HG03378 (cell line): ENCODE results near the gene DGCR2.
"Not testable (repeated sequence)": the region's sequence is repeated elsewhere in the genome, so short reads cannot be mapped to it uniquely, and the experiment has no call there.

Experiments used
- ATAC-seq: cut with Tn5 transposase; IDR thresholded peaks from one replicate; pipeline ENCODE4 v1.9.1; 2021; ENCODE audit warnings: mild to moderate bottlenecking, moderate library complexity; ENCODE audit not compliant: unreplicated experiment

The DGCR2 gene

DNA sequence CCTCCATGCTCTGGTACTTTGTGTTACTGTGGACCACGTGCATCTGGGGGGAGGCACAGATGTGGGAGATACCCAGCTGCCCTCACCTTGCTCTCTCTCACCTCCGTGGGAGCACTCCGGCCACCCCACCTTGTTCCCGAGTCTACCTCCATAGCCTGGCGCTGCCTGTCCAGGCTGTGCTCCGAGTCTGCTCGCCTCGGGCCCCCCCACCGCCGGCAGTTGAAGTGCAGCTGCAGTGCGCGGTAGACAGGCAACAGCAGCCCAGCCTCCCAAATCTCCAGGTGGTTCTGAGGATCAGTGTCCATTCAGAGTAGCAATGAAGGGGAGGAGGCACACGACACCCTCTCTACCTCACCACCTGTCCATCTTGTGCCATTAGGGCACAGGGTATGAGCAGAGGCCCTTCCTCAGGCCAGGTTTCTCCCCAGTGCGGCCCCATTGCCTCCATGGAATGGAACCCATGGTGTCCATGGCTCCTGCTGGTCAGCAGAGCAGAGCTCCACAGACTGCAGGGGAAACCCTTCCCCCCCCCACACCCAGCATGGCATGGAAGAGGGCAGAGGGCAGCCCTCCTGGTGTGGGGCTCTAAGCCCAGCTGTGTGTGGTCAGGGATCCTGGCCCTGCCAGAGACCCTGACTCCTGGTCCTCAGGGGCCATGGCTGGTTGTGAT lies 89.2 kb downstream of the DGCR2 start:
- not testable (repeated sequence) for ATAC-seq

DNA sequence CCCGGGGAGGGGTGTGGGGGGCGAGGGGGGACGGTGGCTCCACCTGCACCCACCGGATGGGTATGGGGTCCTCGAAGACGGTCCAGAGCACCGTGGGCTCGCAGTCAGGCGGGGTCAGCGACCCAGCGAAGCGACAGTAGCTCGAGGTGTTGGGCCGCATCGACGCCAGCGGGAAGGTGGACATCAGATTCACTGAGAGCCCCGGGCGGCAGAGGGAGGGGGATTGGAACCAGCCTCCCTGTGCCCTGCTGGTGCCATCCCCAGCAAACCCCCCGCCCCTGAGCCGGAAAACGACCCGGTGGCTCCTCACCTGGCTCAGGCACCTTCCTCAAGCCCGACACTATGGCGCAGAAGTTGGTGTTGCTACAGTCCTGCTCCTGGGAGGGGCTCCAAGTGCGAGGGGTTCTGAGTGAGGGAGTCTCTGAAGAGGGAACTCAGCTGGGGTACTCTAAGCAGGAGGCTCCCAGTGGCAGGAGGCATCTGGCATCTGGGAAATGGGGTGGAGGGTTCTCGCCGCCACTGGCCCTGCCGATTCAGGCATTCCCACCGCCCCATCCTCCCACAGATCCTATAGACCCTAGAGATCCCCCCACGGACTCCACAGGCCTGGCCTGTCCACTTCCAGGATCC lies 89.9 kb downstream of the DGCR2 start:
- not testable (repeated sequence) for ATAC-seq

DNA sequence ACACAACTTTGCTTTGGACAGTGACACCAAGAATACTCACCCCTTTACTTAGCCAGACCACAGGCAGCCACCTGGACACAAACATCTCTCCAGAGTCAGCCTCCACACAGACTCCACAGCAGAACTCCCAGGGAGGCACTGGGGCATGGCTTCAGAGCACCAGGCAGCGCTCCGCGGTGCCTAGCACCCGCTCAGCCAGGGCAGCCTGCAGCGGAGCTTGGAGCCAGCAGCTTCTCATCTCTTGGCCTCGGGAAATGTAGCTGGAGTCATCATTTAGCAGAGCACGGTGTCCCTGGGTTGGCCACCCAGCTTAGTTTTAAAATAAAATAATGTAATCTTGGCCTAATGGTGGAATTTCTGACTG lies 91.3 kb downstream of the DGCR2 start:
- ATAC-seq = not testable (repeated sequence)

DNA sequence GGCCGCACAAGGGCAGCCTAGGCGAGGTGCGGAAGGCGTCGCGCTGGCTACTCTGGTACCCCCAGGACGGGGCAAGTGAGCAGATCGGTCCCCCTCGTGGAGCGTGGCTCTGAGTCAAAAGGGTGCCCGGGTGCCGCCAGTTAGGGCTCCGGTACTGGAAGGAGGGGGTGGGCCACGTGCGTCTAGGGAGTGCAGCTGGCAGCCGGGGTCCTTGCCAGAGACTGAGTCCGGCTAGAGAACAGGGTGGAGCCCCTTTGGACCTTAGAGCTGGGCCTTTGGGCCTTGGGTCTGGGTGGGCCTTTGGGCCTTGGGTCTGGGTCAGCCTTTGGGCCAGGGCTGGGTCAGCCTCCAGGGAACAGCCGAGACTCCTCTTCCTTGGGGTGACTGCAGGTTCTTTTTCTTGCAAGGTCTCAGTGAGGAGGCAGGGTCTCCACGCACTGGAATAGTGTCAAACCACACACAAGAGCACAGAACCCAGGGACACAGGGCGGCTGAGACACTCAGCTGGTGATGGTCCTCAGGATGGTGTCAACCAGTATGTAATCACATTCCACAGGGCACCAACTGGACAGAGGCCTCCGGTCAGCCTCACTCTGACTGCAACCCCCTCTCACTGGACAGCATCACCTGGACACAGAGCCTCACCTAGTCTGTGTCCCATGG lies 91.9 kb downstream of the DGCR2 start:
- not testable (repeated sequence) for ATAC-seq

DNA sequence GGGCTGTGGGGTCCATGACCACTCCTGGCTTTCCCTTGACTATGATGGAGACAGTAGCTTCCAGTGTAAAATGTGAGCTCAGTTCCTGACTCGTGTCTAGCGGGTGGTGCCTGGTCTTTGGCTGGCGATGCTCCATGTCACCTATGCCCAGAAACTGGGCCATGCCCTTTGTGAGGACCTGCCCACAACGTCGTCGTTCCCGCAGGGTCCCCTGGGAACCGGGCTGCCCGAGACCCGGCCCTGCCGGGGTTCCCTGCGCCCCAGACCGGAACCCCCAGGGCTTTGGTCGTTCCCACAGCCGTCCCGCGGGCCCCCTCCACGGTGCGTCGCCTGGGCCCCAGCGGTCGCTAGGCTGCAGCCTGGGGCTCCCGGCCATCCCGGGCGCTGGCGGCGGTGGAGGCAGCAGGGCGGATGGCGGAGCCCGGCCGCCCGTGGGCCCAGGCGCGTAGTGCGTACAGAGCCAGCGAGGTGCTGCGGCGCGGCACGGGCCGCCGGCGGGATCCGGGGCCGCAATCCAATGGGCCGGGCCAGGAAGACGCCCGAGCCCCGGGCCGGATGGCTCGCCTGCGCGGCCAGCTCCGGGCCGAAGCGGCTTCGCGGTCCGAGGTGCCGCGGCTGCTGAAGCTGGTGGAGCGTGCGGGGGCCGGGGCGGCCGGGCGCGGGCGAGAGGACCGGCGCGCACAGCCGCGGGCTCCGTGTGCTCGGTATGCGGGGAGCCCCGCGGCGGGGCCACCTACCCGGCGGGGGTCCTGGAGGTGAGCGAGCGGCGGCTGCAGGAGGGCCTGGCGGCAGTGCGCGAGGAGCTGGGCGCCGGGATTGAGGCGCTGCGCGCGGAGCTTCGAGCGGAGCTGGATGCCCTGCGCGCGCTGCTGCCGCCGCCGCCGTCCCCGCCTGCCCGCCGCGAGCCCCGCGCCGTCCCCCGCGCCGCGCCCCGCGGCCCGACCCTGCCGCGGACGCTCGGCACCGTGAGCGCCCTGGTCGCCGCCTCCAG lies 92.8 kb downstream of the DGCR2 start:
- not testable (repeated sequence) for ATAC-seq

DNA sequence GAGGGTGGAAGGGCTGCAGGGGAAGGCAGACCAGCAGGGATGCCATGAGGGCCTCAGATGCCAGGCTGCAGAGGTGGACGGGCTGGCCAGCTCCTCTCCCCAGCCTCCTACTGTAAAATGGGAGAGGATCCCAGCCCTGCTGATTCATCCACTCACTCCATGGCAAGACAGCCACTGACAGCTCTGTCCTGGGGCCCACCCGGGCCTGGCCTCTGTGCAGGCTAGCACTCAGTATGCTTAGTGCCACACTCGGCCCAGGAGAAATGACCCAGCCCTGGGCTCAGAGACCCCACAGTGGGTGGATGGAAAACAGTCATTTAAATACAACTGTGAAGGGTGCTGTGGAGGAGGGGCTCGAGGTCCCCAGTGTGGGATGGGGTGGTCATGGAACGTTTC lies 94.2 kb downstream of the DGCR2 start:
- ATAC-seq = not testable (repeated sequence)

GRCh38 chr22:19027371-19028059 lies 94.7 kb downstream of the DGCR2 start:
- not testable (repeated sequence) for ATAC-seq

DNA sequence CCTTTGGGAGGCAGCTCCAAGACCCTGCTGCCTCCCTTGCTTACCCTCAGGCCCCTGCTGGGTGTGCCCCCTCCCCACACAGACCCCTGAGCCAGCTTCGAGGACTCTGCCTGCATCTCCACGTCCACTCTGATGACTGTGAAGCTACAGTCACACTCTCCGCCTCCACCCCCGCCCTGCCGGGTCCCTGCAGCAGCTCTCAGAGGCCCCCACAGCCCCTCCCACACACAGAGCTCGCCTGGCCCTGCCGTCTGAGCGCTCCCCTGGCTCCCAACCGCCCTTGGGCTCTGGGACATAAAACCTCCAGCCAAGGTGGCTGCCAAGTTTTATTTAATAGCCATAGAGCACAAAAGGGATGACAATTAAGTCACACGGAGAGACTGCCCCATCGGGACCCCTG lies 96.1 kb downstream of the DGCR2 start:
- not testable (repeated sequence) for ATAC-seq

DNA sequence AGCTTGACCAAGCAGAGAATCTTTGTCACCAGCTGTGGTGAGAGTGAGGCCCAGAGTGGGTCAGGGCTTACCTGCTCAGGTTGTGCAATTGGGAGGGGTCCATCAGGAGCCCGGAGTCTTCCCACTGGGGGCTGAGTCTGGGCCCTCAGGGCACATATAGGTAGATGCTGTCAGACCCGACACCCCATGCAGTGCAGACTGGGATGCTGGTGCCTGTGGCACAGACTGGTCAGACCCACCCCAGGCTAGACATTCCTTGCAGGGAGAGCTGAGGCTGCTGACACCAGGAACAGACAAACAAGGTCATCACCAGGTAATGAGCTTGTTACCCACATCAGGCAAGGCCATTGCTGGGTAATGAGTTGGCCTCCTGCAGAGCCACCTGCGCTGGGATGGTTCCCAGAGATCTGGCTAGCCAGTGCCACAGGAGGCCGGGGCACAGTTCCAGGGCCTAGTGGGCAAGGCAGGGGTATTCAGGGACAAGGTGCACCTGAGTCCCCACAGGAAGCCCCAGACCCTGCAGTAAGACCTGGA lies 97.2 kb downstream of the DGCR2 start:
- ATAC-seq = not testable (repeated sequence)

GRCh38 chr22:19023931-19024330 lies 98.3 kb downstream of the DGCR2 start:
- ATAC-seq = not testable (repeated sequence)

- no peak for ATAC-seq
Observed at GRCh38 chr22:19022755-19023154, 99.5 kb downstream of the DGCR2 start.

DNA sequence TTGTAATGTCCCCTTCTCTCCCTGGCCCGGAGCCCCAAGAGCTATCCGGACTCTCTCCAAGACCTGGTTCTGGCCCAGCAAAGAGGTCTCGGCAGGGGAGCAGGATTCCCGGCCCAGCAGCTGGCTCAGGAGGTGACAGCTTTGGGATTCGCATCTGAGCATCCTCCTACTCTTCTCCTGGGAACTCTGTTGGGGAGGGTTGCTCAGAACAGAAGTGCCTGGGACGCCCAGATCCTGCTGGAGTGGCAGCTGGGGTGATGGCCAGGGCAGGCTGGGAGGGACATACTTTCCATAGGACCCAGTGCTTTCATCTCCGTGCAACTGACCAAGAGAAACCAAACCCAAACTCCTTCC lies 102.6 kb downstream of the DGCR2 start:
- no peak for ATAC-seq

DNA sequence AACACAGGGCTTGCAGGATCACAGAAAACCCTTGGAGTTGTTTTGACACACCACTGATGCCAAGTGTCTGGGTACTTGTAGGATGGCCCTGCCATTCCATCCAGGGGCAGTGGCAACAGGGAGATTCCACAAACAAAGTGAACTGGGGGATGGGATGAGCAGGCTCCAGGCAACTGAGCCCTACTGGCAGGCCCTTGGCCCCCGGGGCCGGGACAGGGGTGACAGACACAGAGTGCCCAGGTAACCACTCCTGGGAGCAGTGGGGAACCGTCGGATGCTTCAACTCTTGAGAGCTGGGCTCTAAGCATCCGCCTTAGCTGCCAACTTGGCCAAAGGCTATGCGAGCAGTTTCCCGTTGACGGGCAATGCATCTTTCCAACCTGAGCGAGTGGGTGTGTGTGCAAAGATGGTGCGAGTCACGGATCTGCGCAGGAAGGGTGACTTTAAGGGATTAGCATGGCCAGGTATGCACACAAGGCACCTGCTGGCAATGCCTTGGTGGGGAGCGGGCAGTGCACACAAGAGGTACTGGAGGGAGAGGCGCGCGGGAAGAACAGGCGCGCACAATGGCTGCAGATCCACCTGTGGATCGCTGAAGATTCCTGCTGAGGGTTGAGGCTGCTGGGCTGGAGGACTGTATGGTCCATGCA lies 103.1 kb downstream of the DGCR2 start:
- ATAC-seq = no peak

- no peak for ATAC-seq
Observed at GRCh38 chr22:19018256-19018655, 104.0 kb downstream of the DGCR2 start.

GRCh38 chr22:19016081-19016766 lies 106.0 kb downstream of the DGCR2 start:
- ATAC-seq = no peak

DNA sequence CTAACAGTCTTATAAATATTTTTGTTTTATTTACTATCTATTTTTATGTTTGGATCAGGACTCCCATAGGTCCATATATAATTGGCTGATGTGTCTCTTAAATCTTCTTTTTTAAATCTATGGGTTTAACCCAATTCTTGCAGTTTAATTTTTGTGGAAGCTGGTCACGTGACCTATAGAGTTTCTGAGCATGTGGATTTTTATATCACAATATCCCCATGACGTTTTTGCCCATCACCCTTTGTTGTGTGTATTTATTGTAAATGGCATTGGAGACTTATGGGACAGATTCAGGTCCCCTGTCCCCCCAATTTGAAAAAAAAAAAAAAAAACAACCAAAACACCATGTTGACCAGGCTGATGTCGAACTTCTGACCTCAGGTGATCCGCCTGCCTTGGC lies 107.3 kb downstream of the DGCR2 start:
- ATAC-seq = no peak

GRCh38 chr22:19013881-19014598 lies 108.2 kb downstream of the DGCR2 start:
- ATAC-seq = not testable (repeated sequence)

DNA sequence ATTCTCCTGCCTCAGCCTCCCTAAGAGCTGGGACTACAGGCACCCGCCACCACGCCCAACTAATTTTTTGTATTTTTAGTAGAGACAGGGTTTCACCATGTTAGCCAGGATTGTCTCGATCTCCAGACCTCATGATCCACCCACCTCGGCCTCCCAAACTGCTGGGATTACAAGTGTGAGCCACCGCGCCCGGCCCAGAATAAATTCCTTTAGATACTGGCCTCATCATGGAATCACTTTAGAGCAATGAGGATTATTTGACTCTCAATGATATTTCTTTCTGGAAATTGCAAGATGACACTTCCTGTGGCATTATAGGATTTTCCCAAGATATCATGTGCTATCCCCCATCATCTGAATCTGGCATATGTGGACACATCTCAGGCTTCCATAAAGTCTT lies 108.8 kb downstream of the DGCR2 start:
- not testable (repeated sequence) for ATAC-seq
